Measurements from ENCODE around the gene MTHFD1.

Gene MTHFD1

DNA sequence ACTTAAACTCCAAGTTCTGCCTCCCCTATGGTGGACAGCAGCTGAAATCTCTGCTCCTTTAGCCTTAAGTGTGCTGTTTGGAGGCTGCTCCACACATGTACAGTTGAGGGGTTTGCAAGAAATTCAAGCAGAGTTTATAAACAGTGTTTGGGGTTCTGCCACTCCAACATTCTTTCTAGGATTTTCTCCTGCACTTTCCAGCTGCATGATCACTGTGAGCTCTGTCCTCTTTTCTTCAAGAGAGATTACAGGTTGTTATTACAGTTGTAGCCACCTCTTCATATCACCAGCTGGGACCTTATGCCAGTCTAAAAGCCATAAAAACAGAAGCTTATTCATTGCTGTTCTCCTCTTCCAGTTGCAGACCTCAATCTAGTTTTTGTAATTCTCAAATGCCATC lies 107.1 kb downstream of the MTHFD1 start:
- no peak for DNase-seq (ENCODE audit: low read depth in 2 of 2)

DNA sequence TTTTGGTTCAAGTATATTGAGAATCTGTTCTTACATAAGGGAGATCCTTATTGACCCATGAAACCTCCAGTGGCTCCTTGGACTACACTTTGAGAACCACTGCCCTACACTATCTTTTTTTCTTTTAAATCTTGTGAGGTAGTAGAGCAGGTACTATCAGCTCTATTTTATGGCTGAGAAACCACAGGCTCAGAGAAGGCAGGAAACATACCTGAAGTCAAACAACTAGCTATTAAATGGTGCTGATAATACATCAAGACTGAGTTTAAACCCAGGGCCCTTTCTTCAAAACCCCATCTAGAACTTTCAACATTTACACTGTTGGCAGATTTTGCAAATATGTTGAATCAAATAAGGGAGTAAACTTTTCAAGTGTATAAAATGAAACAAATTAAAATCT lies 108.6 kb downstream of the MTHFD1 start:
- no peak for DNase-seq (ENCODE audit: low read depth in 2 of 2)

DNA sequence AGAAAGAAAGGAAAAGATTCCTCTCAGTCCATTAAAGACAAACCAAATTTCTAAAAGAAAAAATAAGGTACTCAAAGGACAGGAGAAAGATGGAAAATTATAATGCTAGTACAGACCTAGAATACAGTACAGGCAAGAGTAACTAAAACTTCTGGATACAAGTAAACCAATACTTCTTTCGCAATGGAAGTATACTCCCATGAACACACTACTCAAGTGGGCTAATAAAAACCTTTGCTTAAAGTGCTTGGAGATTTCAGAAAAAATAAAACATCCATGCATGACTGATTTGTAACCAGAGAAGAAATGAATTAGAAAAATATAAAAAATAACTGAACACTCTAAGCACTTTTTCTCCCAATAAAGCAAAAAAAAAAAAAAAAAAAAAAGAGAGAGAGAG lies 111.9 kb downstream of the MTHFD1 start:
- no peak for DNase-seq (ENCODE audit: low read depth in 2 of 2)

DNA sequence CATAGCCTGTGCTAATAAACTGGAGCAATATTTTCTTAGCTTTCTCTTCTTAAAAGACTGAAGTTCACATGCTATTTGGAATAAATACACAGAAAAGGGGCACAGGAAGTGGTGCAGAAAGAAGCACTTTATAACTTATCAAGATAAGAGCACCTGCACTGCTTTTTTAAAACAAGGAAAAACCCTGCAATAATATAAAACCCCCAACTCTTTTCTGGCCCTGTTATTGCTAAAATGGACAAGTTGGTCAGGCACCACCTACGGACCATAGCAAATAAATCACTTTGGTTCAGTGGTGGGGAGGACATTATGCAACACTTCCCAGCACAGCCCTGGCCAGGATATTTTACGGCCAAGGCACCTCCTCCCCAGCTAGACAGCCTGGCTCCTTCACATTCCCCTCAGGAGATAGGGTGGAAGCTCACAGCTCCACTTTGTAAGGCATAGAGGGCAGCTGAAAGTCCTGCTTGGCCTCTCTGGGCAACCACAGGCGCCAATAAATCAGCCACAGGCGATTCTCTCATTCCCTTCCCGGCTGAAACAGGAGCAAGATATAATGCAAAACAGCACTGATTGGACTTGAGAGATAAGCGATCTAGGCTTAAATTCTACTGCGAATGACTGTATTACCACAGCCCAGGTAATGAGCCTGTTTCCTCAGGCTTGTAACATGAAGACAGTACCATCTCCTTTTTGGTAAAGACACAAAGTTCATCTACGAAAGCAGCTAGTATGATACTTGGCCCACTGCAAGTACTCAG lies 113.4 kb downstream of the MTHFD1 start:
- no peak for DNase-seq (ENCODE audit: low read depth in 2 of 2)

DNA sequence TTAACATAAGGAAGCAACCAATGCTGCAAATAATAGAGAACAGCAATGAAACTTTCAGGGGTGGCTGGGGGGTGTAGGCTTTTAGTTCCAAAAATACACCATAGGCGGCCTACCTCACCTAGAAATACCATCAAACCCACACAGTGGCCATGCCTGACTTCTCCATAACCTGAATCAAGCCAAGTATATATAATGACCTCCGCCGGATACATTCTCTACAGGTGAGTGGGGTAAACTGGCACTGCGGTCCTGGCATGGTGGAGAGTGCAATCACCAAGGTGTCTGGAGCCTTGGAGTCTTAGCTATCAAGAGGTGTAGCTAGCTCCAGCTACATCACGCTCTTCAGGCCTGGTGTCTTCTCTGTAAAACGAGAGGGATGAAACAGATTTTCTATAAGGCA lies 114.3 kb downstream of the MTHFD1 start:
- no peak for DNase-seq (ENCODE audit: low read depth in 2 of 2)

DNA sequence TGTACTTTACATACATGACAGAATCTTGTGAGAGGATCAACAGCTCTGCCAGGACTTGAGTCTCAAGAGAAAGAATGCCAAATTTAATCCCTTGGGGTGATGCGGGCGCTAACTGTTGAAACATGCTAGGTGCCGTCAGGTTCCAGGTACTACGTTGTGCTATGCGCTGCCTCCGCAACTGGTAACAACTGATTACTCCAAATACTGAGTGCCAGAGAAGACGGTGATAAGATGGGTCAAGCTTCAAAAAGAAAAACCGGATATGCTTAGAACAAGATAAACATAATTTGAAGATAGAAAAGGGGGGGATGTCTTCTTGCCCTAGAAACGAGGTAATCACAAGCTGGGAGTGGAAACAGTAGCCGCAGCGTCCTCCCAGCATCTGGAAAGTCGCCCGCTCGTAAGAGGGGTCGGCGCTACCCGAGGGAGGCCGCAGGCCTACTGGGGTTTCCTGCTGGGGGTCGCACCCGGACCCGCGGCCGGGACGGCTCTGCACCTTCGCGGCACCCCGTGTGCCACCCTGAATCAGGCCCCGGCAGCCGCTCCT lies 114.8 kb downstream of the MTHFD1 start:
- no peak for DNase-seq (ENCODE audit: low read depth in 2 of 2)

DNA sequence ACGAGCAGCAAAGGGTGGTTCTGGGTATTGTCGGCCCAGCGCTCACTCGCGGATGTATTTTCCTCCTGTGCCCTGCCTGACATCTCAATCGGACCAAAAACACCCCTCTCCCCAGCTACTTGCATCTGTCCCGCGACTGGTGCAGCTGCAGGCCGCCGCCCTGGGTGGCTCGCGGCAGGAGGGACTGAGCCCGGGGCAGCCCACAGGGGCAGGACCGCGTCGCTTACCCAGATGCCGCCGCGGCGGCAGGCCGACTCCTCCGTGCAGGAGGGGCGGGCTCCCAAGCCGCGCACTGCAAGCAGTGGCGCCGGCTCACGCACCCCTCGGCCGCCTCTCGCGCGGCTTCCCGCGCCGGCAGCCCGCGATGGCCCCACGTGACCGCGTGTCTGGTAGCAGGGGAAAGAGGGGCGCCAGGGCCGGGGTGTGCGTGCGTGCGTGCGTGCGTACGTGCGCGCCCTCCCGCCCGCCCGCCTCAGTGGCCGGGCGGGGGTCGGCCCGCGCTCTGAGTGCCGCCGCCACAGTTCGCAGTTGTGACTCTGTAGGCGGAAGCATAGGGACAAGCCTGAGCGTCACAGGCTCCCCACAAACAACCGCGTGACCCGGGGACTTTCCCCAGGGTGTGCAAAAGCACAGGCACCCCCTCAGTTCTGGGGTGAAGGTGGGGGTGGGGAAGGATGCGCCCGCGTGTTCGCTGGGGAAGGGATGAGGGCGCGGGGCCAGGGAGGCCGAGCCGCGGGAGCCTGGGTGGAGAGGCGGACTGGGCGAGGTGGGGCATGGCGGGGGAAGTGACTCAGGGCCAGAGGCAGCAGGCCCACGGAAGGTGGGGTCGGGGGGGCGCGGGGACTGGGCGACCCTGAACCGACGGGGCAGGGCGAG lies 115.5 kb downstream of the MTHFD1 start, which contains the start of gene ZBTB25:
TSS of gene ZBTB25 (minus strand) at position 405 of the 876 bp plus-strand sequence. CDS start 13,305 bp downstream, outside the sequence.
- DNase-seq (ENCODE audit: low read depth in 2 of 2), result peak; percentile 83

DNA sequence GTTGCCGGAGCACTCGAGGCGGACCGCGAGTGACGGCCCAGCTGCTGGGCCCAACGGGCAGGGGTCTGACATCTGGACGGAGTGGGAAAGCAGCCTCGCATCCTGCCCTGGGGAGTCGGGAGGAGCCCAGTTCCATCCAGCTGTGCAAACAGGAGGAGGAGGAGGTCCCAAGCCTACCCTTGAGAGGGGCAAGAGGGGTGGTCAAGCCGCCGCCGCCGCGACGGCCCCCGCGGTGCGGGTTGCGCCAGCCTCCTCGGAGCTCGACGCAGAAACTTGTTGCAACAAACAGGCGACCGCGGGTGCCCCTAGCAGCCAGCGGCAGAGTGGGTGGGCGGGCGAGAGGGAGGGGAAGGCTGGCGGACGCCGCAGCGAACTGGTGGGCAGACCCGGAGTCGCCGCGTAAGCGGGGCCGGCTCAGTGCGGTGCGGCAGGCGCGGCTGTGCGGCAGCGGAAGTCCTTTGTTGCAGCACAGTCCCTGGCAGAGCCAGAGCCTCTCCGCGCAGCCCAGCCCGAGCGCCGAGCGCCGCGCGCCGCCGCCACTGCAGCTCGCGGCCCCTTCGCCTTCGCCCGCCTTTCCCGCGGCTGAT lies 116.2 kb downstream of the MTHFD1 start, which contains the start of gene ZBTB1:
TSS of gene ZBTB1 (plus strand) at position 461 of the 587 bp plus-strand sequence. CDS start 16,735 bp downstream, outside the sequence.
- DNase-seq (ENCODE audit: low read depth in 2 of 2), result peak; percentile 70 to 75

DNA sequence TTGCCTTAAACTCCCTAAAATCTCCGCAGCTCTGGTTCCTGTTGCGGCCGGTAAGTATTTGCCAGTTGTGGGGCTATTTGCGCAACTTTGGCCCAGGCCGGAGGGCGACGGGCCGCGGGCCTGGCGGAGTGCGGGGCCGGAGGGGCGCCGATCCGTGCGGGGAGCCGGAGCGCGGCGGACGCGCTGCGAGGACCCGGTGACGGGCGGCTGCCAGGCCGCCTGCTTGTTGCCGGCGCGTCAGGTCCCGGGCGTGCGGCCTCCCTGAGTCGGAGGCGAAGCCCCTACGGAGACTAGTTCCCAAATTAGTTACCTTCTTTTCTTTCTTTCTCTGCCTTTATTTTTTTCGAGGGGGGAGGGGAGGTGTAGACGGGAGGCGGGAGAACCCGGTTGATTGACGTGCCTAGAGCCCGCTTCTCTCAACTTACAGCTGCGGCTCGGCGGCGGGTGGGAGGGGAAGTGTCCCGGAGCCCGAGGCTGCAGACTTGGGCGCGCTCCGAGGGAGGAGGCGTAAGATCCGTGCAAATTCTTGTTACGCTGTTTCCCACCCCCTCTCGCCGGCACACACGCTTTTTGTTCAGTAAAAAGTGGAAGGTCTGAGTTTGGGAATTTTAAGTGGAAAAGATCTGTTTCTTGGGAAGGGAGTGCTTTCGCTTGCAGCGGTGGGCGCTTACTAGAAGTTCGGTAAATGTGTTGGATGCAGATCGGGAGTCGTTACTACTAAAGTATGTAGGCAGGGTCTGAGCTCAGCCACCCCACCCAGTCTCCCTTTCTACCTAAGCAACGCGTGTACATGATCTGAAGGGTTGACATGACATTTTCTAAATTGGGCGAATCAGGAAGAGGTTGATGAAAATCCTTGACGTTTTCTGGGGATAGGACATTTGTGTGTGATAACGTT lies 117.0 kb downstream of the MTHFD1 start:
- peak; percentile 73 to 77 for DNase-seq (ENCODE audit: low read depth in 2 of 2)

DNA sequence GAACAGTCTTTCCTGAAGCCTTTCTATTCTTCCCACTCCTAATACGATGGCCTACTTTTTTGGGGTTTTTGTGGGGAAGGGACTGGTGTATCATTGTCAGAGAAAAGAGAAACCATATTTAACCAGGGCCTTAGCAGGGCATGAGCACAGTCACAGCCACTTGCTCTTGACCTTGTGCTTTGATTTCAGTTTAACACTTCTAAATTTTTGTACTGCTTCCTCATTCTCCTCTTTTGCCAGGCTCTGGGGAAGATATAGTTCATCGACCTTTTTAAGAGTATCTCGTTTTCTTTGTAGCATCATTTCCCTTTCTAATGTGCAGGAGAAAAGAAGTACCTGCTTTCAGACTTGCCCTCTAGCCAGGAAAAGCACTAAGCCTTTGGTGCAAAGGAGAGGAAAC lies 118.6 kb downstream of the MTHFD1 start:
- DNase-seq (ENCODE audit: low read depth in 2 of 2), result no peak

DNA sequence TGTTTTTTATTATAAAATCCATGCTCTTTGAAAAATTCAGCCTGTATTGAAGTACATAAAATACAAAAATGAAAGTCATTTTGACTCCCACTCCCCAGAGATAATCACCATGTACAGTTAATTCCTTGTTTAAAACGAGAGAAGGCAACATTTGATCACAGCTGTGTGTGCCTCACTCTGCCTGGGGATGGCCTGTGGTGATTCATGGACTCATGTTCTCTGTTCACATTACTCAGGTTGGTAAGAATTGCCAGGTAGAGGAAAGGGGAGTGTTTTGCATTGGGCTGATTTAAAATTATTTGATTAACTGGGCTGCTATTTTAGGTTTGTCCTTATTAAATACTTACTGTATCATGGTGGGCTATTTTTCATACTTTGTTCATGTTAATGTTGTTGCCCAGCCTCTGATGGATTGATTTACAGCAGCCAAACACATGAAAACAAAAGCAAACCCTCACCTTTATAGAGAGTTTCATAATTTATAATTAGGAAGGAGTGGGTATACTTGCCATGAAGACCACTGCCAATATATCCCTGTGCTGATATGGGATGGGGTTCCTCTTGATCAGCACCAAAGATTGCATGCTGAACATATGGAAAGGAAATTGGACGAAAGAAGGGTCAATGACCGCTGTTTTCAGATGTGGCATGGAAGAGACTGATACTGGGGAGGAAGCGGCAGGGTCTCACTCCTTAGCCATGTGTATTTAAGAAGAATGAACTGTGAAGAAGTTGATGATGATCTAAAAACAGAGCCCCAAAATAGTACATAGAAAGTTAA lies 119.4 kb downstream of the MTHFD1 start:
- DNase-seq (ENCODE audit: low read depth in 2 of 2), result no peak

DNA sequence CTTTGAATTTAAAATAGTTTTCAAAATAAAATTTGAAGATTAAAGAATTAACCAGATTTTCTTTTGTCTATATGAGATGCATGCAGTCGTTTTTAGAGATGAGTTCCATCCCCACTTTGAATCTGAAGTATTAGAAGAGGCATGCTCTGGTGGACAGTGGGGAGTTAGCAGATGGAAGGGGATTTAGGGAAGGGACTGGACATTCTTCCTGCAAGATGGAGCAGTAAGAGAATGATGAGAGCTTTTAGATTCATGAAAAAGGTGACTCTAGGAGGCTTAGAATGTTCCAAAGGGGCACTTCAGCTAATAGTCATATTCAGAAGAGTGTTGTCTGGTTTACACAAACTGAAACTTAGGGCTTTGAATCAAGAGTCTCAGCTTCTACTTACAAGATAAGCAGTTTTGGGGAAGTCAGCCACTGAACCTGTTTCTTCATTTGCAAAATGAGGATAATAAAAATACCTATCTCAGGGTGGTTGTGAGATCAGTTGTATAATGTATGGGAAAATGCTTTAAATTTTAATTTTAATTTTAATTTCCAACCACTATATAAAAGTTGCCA lies 120.1 kb downstream of the MTHFD1 start:
- no peak for DNase-seq (ENCODE audit: low read depth in 2 of 2)

DNA sequence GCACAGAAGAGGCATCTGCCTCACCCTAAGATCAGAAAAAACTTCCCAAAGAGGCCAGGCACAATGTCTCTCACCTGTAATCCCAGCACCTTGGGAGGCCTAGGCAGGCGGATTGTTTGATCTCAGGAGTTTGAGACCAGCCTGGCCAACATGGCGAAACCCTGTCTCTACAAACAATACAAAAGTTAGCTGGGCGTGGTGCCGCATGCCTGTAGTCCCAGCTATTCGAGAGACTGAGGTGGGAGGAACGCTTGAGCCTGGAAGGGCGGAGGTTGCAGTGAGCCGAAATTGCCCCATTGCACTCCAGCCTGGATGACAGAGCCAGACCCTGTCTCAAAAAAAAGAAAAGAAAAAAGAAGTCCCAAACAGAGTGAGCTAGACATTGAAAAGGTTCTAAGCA lies 120.9 kb downstream of the MTHFD1 start:
- no peak for DNase-seq (ENCODE audit: low read depth in 2 of 2)

Data from activated CD4-positive, alpha-beta T cell treated with anti-CD3 and anti-CD28 coated beads for 24 hours (primary cell).